CD4-positive, alpha-beta T cell treated with Interleukin-12 subunit alpha and Interleukin-12 subunit beta, for 1 hour (primary cell): Measurements from ENCODE around the gene ABCD3.
"Not testable (repeated sequence)": the region's sequence is repeated elsewhere in the genome, so short reads cannot be mapped to it uniquely, and the experiment has no call there.

Experiments
- DNase-seq: peaks from one replicate; pipeline ENCODE4 v3.0.0-alpha.2; 2020

ABCD3 gene

DNA sequence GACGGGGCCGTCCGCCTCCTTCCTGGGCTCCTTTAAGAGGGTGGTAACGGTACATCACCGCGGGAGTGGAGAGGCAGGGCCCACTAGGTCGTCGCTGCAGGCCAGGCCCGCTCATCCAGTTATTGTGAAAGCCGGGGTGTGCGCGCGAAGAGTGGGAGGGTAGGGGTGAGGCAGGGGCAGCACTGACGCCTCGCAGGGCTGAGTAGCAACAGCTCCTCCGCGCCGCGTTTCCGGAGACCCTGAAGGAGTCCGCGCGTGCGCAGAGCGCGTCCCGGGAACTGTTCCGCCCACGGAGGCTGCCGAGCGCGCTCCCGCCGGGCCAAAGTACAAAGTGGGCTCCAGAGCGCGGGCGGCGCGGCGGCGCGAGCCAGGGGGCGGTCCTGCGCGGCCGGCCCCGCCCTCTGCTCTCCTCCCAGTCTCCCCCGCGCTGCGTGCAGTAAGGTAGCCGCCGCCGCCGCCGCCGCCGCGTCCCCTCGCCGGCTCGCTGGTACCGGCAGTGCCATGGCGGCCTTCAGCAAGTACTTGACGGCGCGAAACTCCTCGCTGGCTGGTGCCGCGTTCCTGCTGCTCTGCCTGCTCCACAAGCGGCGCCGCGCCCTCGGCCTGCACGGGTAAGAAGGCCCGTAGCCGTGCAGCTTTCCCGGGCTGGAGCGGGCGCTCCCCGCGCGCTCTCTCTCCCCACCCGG, at the start of gene ABCD3:
ABCD3 (plus strand) TSS at position 412 of the 686 bp plus-strand sequence; CDS start at position 502, 90 bp downstream.
- DNase-seq, result peak; percentile 98

DNA sequence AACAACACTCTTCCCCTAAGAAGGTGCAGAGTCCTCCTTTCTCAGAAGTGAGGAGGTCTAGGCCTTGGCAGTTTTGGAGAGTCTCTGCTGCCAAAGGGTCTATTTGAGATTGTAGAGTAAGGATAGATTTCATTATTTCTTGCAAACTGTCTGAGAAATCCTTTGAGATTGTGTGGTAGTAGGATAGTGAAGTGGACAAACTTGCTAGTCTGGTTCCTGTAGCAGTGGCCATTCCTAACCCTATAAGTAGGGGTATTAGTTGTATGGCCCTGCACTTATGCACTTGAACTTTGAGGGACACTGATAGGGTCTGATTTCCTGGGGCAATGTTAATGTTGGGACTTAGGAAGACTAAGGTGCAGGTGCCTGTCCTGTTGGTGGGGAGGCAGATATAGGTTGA, 45.4 kb upstream of the ABCD3 start:
- DNase-seq, result not testable (repeated sequence)

DNA sequence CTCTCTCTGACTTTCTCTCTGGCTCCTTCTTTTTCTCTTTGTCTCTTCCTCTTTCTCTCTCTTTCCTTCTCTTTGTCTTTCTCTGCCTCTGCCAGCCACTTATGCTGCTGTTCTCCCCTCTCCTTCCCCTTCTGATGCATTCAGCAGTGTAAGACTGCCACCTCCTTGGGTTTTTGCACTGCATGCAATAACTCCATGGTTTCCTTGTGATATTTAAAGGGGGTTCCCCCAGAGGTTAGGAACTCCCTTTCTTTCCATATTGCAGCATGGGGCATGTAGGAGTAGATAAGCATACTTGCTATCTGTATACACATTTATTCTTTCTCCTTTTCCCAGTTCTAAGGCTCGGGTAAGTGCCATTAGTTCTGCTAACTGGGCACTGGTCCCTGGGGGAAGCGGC, 44.9 kb upstream of the ABCD3 start:
- not testable (repeated sequence) for DNase-seq

DNA sequence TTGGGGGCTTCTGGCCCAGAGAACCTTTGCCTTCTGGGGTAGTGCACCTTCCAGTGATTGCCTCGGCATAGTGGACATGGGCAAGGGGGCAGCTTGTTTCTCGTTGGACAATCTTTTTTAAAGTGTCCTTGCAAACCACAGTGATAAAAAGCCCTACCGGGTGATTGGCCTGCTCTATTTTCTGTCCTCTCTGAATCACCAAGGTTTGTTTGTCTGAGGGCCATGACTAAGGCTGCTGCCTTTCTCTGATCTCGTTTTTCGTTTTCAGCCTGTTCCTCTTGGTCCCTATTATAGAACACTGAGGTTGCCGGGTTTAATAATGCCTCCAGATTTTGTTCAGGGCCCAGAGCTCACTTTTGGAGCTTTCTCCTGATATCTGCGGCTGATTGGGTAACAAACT, 42.5 kb upstream of the ABCD3 start:
- DNase-seq, result not testable (repeated sequence)

DNA sequence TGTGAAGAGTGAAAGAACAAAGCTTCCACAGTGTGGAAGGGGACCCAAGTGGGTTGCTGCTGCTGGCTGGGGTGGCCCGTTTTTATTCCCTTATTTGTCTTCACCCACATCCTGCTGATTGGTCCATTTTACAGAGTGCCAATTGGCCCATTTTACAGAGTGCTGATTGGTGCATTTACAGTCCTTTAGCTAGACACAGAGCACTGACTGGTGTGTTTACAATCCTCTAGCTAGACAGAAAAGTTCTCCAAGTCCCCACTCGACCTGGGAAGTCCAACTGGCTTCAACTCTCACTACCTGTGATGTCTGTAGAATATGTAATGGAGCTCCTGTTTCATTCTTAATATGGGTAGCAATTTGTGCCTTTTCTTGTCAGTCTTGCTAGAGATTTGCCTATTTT, 39.7 kb upstream of the ABCD3 start:
- DNase-seq, result not testable (repeated sequence)

DNA sequence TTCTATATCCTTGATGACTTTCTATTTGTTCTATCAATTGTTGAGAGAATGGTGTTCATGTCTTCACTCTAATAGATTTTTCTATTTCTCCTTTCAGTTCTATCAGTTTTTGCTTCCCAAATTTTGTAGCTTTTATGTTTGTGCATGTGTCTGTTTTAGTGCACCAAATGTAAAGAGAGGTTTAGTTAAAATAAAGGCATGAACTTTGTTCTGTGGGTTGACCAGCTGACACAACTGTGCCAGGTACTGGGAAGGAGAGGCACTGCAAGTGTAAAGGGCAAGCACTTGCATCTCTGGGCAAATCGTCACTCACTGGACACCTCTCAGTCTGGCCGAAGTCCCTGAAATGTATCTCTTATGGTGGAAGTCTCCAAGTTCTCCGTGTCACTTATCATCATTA, 38.6 kb upstream of the ABCD3 start:
- DNase-seq, result no peak

DNA sequence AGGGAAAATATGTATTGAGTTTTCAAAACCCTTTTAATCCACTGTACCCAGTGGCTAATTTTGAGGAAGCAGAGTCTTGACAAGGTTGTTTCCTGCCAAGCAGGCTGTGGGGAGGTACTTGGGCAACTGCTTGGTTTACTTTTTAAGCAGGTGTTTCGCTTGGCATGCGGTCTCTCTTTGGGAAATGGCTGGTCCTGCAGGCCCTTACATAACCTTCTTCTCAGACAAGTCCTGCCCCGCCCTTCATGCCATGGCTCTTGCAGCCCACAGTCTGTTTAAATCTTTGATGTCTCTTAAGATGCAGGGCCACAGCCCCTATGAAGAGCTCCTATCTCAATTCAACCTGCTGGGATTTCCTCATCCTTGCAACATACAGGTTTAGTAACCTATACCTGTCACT, 36.0 kb upstream of the ABCD3 start:
- no peak for DNase-seq

DNA sequence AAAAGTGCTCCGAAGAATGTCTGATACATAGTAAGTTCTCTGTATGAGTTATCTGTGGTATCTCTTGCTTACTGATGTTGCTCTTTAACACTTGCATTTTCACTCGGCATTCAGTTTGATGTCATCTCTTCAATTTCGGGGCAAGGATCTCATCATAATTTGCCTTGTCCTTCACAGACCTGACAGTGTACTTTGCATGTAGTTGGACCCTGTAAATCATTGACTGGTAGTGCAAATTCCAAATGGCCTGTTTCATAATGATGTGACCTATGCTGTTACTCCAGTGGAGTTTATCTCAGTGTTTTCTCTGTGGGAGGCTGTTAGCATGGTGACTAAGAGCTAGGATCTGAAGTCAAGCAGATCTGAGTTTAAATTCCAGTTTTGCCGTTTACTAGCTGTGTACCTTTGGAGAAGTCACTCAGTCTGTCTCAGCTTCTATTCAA, 34.2 kb upstream of the ABCD3 start:
- DNase-seq, result no peak

DNA sequence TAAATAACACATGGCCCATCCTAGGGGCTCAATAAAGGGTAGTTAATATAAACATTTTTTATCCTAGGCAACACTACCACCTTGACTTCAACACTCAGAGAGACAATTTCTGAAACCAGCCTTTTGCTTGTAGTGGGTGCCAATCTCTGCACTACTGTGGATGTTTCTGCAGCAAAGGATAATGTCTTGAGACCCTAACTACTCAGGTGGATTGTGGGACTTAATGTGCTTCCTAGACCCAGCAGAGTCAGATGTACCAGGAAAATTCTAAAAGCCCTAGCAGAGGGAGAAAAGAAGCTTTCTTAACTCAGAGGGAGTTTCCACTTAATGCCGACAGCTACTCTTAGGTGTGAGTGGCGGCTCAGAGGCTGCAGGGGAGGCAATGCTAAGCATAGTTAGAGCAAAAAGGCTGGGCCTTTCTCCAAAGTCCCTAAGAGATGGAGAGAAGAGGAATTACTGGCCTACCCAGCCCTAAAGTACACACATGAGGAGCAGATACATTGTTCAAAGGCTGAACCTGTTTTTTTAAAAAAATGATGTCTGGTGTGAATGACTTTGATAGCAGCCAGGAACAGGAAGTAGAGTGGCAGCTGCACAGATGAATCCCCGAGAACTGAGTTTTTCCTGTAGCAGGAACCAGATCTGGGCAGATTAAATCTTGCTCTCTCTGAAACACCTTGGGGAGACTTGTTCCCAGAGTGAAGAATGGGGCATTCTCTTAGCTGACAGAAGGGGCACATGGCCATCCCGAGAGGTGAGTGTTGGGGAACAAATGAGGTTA, 33.5 kb upstream of the ABCD3 start:
- DNase-seq, result peak; percentile 6

DNA sequence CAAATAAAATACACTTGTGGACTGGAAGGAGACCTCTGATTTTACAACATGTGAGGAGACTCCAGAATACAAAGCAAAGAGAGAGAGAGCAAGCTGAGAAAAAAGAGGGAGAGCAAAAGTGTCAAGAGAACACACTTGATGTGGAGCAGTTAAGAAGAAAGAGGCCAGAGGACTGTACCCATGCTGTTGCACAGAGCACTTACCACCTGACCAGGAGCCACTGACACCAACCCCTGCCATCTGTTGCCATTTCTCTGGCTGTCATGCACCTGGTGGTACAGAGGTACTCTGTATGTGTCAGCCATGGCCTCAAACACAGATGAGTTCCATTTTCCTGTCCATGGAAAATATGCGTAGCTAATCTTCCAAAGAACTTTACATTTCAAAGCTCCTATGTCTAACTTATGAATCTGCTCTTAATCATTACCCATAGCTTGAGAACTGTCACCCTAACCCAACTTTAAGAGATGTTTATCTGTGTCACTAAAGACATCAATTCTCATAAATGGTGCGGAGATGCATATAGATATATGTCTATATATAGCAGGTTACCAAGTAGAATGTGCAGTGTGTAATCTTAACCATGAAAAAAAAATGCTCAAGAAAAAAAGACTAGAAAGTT, 32.8 kb upstream of the ABCD3 start:
- DNase-seq, result no peak

DNA sequence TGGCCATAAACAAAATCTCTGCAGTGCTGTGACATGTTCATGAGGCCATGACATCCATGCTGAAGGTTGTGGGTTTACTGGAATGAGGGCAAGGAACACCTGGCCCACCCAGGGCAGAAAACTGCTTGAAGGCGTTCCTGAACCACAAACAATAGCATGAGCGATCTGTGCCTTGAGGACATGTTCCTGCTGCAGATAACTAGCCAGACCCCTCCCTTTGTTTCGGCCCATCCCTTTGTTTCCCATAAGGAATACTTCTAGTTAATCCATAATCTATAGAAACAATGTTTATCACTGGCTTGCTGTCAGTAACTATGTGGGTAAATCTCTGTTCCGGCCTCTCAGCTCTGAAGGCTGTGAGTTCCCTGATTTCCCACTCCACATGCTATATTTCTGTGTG, 28.9 kb upstream of the ABCD3 start:
- no peak for DNase-seq

DNA sequence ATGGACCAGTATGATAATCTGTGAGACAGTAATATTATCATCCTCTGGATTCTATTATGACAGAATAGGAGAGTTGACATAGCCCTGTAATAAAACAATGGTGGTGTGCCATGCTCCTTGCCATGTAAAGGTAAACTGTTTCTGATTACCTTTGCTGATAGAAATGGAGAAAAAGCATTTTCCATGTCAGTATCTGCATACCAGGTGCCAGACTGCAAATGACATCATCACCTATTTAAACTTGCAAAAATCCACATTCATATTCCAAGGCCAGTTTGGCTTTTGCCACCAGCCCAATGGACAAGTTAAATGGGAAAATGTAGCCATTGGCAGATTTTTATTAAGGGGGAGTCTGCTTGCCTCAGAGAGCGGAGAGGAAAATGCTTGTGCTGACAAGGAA, 23.9 kb upstream of the ABCD3 start:
- no peak for DNase-seq

DNA sequence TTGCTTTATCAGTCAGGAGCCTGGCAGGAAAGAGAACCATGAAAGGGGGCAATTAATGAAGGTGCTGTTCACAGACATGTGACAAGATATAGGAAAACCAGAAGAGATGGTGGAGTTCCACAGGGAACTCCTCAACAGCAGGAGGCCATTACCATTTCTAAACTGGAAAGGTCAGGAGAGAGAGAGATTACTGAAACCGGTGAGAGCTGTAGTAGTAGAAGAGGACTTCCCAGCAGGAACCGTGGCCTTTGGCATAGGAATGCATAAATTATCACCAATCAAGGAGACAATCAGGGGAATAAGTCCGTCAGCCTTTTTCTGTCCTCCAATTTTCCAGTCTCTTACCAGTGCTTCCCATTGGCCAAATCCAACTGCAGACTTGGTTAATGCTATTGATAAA, 23.0 kb upstream of the ABCD3 start:
- no peak for DNase-seq

DNA sequence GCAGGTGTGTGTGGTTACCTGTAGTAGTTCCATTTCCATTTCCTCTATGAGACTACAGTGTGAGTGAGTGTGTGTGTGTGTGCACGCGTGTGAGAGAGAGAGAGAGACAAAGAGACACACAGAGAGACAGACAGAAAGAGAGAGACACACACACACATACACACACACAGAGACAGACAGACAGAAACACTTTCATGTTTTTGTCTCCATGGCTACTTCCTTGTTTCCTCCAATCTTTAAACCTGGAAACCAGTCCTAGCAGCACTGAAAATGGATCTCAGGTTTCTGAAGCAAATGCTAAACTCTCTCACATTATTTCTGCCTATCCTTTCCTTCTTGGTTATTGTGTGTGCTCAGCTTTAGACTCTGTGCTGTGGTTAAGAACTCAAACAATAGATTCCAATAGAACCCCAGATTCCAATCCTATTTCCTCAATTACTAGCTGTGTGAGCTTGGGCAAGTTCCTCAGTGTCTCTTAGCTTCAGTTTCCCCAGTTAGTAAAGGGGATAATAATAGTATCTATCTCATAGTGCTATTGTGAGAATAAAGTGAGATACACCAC, 22.4 kb upstream of the ABCD3 start:
- DNase-seq, result no peak

DNA sequence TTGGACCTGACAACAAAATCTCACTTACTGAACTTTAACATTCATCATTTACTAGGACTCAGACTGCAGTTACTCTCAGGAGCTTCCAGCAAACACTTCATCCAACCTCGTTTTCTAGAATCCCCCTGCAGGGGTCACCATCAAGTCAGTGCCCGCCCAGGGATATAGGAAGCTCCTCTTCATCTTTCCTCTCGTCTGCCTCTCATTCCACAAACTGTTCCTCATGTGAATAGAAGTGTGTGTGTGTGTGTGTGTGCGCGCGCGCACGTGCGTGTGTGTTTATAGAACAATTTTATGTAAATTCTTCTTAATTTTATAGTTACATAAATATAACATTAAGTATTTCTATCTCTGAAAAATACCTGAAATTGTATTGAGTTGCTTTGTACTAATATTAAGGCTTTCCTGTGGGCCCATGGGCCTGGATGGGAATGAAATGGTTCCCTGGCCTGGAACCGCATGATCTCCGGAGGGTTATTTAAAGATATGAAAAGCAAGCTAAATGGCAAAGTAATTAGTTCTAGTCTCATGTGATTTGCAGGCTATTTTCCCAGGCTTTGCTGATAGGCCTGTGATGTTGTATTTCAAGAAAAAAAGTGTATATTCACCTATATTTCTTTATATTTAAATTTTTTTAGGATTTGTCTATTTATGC, 21.7 kb upstream of the ABCD3 start:
- DNase-seq, result no peak

DNA sequence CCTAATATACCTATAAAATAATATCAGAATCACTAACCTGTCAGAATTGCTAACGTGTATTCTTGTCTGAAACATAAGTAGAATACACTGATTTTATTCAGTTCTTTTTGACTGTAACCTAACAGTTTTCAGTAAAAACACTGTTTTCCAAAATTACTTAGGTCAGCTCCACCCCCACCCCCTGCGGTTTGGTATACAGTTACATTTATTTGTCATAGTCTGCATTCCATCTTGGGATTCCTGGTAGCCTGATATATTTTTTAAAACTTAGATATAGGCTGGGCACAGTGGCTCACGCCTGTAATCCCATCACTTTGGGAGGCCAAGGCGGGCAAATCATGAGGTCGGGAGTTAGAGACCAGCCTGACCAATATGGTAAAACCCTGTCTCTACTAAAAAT, 19.8 kb upstream of the ABCD3 start:
- DNase-seq, result no peak

DNA sequence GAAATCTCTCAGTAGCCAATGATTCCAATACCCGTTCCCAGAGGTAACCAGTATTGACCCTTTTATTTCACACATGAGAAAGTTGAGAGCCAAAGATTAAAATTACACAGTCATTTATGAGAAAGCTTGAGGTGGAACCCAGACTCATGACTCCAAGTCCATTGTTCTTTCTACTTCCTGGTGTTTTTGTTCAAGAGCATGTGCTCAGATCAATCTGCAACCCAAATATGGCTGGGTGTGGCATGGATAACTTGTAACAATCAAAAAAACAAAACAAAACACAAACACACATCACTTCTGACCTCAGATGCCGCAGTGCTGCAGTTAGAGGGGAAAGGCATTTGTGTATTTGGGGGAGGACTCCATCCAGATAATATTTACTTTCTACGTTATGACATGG, 18.7 kb upstream of the ABCD3 start:
- DNase-seq, result no peak

DNA sequence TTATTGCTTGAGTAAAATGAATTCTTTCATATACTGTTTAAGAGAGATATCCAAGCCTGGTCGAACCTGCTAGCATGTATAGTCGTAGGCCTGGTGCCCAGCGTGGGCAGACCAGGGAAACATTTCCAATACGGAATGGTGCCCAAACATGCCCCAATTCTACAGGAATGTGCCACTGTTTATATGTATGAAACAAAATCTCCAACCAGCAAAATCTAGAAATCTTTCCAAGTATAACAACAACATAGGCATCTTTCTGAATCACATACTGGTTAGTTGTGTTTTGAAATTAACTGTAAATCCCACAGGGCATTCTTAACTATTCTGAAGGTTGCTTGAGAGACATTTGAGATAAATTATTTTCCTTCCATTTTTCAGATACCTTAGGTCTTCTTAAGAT, 17.0 kb upstream of the ABCD3 start:
- DNase-seq, result no peak

DNA sequence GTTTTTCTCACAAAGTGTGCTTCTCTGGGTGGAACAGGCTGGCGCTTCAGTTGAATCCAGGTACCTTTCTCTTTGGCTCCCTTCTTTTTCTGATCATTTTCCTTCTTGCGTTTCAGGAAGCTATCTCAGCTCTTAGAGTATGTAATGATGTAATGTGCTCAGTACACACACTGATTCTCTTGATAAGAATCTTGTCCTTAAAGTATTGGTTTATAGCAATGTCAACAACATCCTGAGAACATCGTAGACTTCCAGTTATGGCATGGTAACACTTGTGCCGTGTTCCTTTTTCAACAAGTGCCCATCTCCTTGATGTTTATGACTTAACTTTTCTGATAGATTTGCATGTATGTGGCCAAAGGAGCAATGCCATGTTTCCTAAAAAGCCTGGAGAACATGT, 11.7 kb upstream of the ABCD3 start:
- DNase-seq, result no peak

DNA sequence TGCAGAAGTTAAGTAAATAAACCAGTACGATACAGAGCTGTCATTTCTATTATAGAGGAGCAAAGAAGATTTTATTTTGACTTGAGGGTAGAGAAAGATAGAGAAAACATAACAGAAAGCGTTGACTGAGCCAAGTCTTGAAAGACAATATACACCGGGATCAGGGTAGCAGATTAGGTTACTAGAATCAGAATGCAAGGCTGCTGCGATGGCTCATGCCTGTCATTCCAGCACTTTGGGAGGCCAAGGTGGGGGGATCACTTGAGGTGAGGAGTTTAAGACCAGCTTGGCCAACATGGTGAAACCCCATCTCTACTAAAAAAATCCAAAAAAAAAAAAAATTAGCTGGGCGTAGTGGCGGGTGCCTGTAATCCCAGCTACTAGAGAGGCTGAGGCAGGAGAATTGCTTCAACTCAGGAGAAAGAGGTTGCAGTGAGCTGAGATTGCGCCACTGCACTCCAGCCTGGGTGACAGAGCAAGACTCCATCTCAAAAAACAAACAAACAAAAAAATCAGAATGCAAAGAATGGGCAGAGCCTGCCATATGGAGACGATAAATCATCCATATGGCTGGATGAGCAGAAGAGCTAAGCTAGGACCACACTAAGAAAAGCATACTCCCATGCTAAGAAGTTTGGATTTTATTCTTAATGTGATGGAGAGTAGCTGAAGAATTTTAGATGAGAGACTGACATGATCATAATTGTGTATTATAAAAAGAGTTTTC, 9.9 kb upstream of the ABCD3 start:
- no peak for DNase-seq

DNA sequence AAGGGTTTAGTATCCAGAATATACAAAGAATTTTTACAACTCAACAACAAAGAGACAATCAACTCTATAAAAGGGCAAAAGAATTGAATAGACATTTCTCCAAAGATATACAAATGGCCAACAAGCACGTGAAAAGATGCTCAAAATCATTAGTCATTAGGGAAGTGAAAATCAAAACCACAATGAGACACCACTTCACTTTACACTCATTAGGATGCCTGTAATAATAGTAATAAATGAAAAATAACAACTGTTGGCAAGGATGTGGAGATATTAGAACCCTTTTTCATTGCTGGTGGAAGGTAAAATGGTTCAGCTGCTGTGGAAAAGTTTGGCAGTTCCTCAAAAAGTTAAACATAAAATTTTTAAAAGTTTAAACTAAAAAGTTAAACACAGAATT, 7.0 kb upstream of the ABCD3 start:
- no peak for DNase-seq

DNA sequence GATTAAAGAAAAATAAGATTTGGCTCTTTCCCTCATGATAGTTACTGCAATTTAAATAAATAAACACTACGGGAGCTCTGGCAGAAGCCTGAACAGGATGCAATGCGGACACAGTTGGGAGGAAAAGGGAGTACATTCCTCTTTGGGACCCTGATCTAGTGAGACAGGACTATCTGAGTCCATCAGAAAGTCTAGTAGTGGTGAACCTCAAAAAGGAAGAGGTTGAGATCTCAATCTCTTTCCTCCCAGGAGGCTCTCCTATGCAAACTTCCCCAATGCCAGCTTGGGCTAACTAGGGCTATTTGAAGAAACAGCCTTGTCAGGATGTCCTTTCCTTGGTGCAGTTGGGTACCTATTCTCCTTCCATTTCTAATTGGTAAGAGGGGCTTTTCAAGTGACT, 4.9 kb upstream of the ABCD3 start:
- no peak for DNase-seq
